GM08714 (cell line): ENCODE data around the gene SDC1.

Source experiments
- H3K4me3 ChIP-seq: fragments of 200-500 bp; sonication (Bioruptor generic); 2 replicates; pipeline ENCODE4 v1.5.1; 2014; ENCODE audit warnings: mild to moderate bottlenecking, low read length, inconsistent platforms
- ZNF274 ChIP-seq: IDR thresholded peaks from 2 replicates; pipeline ENCODE4 v1.6.1; 2012; ENCODE audit warnings: mild to moderate bottlenecking, low read depth, low read length

SDC1 gene

DNA sequence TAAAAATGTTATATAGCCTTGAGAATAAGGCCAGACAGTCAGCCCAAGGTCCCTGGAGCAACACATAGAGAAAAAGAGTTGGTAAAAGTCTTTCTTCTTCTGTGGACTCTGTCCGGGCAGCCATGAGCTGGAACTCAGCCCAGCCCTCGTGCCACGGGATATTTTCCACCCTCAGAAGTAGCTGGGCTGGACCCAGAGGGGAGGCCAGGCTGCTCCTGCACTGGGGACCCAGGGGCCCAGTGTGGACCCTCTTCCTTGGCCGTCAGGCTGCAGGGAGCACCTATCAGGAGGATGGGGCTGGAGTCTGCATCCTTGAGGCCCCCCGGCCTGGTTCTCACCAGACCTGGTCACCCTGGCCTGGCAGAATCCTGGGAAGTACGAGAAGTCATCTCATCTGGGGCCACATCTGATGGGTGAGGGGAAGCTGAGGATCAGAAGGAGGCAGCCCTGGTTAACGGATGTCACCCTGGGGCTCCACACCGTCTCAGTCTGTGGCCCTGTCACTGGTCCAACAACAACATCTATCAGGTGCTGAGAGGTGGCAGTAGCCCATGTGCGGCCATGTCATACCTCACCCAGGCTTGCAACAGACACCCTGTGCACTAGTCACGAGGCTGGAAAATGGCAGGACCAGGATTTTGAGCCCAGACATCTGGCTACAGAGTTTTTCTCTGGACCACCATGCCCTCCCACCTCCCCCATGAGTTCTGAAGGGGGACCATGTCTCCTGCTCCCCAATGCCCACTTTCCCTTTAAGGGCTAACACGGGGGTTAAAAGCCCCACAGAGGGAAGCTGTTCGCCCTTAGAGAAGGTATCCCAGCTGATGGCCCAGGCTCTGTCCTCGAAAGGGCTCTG lies 33.0 kb downstream of the SDC1 start:
- no peak for TF ChIP-seq ZNF274
- no peak overlapping the region for H3K4me3 ChIP-seq

DNA sequence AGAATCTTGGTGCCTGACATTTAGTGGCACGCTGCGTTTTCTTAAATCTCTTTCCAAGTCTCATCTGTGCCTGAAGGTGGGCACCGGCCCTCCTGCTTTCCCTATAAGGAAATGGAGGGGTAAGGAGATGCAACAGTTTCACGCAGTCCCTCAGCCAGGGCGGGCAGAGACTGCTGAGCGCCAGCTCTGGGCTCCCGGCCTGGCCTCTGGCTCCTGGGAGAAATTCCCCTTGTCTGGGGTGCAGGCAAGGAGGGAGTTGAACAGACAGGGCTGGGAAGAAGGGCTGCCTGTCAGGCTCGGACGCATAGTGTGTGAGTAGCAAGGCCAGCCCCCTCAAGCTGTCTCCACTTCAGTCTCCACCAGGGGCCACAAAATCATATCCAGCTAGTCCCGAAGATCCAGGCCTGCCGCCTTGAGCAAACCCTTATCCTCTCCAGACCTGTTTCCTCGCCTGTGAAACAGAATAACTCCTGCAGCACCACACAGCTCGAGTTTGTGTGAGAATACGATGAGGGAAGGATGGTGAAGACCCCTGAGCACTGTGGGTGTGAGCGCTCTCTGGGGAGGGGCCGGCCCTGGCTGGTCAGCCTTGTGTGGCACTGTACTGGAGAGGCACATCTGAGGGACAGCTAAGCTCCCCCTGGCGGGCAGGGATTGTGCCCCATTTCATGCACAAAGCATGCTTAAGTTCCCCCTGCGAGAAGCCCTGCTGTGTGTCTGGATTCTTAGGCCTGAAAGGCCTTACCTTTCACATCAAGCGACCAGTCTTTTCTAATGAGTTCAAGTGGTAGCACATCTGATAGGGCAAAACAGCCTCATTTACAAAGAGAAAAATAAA lies 33.8 kb downstream of the SDC1 start:
- no peak overlapping the region for H3K4me3 ChIP-seq
- no peak for TF ChIP-seq ZNF274

DNA sequence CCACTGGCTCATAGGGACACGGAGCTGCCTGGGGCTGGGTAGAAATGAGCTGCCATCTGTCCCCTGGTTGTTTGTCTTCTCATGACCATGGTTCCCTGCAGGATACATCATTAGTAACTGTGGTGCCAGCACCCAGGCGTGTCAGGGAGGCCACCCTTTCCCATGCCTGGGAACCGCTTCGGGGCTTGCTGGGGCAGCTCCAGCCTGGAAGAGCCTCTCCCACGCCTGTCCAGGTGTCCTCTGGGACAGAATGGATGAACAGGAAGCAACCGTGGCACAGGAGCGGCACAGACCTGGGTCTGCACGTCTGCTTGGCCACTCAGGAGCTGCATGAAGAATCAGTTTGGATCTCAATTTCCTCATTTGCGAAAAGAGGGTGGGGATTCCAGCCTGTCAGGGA lies 34.8 kb downstream of the SDC1 start:
- no peak for TF ChIP-seq ZNF274
- H3K4me3 ChIP-seq: no peak overlapping the region

DNA sequence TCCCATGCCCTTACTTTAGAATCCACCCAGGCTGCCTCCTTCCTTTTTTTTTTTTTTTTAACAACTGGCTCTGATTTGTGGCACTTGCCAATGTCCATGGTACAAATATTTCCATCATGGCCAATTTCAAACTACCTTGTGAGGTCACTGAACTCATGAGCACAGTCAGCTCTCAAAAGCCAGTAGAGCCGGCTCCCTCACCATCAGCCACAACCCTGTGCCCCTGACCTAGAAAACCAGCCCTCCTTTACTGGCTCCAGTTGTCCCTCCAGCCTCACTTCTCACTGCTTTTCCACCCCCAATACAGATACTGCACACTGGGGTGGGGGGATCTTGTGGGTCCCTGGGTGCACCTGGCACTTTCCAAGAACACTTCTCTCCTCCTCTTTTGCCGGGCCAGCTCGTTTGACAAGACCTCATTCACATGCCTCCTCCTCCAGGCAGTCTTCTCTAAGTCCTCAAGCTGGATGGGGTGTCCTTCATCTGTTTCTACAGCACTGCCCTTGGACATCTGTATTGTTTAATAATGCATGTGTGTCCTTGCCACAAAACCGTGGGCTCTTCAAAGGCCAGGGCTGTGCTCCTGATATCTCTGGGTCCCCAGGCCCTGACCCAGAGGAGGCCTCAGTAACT lies 35.5 kb downstream of the SDC1 start:
- no peak overlapping the region for H3K4me3 ChIP-seq
- TF ChIP-seq ZNF274: no peak

DNA sequence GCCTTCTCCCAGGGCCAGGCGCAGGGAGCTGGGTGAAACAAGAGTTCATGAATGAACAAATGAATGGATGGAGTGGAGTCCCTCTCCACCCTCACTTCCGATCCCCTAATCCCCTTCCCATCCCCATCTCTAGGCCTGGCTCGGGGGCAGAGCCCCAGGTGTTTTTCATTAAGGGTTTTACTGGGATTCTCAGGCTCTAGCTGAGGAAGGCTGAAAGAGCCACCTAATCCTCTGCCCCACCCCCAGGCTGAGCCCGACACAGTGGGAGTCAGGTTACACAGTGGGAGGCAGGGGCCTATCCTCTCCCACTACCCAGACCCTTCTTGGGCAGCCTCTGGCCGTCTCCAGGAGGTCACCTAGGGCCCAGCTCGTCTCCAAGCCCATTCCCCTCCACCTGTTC lies 36.1 kb downstream of the SDC1 start:
- TF ChIP-seq ZNF274: no peak
- no peak overlapping the region for H3K4me3 ChIP-seq

DNA sequence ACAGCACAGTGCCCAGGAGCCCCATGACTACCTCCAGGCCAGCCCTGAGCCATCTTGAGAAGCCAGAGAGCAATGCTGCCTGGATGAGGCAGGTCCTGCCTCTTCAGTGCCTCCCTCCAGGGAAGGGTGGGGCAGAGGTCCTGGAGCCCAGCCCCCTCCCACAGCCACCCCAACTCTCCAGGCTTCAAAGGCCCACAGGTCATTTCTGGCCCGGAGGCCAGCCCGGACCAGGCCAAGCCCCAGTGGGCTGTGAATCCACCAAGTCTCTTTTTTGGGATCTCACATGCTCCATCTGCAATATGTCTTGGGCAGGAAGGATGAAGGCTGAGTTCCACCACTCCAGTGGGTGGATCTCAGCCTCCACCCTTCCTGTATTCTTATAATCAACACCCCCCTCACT lies 36.7 kb downstream of the SDC1 start:
- no peak overlapping the region for H3K4me3 ChIP-seq
- no peak for TF ChIP-seq ZNF274

DNA sequence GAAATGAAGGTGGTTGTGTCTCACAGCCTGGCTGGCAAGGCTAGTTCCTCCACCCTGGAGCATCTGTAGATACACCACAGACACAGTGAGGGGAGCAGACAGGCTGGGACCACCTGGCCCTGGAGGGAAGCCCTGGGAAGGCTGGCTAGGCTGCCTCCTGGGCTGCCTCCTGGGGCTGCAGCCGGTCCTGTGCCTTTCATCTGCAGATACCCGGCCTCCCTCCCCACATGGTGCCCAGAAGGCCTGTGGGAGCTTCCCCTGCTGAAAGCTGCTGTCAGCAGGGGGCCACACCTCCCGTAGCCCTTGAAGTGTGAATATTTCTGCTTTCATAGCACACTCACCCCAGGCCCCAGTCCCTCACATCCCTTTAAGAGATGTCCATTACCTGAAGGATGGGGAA lies 37.6 kb downstream of the SDC1 start:
- TF ChIP-seq ZNF274: no peak
- no peak overlapping the region for H3K4me3 ChIP-seq

DNA sequence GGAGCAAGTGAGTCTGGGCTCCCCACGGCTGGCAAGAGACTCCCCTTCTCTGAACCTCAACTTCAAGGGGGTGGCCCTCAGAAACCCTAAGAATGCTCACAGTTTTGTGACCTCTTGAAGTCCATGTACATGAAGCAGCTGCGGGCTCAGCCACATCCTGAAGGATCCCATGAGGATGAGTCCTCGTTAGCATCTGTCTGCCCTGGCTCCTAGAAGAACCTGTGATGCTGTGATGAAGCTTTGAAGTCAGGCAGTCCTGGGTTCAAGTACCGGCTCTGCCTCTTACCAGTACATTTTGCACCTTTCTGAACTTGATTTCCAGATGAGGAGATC lies 38.1 kb downstream of the SDC1 start:
- no peak overlapping the region for H3K4me3 ChIP-seq
- no peak for TF ChIP-seq ZNF274

DNA sequence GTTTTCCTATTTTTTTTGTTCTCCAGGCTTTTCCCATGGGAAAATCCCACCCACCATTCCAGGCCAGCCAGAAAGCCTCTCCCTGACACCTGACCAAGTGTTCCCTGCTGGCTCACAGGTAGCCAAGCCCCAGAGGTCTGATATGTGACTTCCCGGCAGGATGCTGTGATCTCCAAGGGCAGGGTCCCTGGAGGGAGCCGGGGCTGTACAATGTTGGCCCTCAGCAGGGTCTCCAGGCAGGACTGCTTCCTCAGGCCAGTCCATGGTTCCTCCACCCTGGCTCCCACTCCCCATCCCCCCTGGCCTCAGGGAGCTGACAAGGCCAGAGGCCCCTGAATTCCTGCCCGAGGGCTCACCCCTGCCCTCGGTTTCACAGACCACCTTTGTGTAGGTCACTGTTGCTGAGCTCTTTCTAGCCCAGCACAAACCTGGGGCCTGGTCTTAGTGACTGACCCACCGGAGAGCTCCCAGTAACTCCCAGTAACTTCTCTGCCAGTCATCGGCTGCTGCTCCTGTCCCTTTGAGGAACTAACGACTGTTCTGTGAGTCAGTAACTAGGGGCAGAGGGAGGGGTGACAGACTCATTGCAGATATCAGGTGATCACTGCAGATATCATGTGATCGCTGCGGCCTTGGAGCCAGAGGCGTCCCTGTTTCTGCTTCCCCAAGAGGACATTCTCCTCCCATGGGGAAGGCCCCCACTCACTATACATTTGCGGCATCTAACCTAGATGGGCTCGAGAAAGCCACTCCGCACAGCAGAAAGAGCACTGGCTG lies 38.7 kb downstream of the SDC1 start:
- TF ChIP-seq ZNF274: no peak
- no peak overlapping the region for H3K4me3 ChIP-seq

DNA sequence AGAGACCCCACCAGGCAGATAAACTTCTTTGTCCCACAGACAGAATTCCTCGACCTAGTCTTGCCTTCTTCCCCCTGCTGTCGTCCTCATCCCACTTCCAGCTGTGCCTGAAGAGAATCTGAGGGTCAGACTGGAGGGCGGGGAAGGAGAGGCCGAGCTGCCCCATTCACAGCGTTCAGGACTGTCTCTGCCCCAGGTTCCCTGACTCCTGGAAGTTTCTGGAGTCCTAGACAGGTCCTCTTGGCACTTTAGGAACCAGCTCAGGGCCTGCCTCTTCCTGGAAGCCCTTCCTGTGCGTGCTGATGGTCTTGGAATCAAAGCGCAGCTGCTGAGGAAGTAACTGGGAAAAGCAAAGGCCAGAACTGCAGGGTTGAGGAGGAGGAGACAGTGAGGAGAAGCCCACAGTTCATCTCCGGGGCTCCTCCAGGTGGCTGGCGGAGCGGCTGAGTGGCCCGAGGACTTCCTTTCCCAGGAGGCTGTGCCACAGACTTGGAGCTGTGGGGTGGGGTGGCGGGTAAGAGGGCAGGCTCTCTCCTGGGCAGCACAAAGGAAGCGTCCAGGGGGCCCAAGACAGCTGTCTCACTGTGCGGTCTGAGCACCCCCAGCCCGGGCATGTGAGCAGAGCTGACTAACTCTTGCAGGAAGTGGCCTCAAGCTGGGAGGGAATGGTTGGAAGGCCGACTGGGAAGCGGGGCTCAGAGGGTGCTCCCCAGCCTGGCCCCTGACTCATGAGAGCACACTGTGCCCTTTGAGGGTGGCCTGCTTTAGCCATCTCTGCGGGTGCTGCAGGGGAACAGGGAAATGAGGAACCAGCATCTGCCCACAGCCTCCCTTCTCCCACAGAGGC lies 39.5 kb downstream of the SDC1 start:
- H3K4me3 ChIP-seq: no peak overlapping the region

DNA sequence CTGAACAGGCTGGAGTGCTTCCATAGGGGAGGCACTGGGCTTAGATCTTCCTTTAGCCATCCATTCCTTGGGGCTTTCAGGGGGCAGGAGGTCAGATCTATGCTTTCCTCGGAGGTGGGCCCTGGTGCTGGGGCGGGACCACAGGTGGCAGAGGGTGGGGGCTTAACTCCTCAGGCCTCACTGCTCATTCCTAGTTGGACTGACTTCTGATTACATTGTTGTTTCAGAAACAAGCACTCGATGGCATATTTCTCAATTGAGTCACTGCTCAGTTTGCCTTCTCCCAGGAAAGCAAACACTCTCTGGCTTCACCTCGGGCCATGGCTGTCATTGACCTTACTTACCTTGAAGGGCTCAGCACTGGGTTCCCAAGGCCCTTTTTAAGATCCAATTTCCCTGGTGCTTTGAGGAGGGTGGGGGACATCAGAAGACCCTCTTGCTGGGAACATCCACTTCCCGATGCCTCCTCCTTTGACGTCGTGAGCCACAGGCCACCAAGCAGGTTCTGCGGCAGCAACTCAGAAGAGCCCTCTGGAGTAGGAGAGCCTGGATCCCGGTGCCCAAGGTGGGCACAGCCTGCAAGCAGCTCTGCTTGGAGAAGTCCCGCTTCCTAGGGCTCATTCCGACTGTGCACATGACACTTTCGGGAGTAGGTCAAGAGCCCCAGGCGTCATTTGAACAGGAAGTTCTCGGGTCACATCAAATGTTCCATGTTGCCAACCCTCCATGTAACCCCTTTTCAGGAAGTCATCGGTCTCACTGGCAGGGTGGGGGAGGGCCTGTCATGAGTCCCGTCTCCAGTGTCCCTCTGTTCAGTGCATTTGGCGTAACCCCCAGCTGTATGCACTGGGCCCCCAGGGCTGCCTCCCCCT lies 40.6 kb downstream of the SDC1 start:
- TF ChIP-seq ZNF274: no peak
- no peak overlapping the region for H3K4me3 ChIP-seq

More for the DNA sequence above, 39.5 kb downstream of the SDC1 start:
- TF ChIP-seq ZNF274: no peak

DNA sequence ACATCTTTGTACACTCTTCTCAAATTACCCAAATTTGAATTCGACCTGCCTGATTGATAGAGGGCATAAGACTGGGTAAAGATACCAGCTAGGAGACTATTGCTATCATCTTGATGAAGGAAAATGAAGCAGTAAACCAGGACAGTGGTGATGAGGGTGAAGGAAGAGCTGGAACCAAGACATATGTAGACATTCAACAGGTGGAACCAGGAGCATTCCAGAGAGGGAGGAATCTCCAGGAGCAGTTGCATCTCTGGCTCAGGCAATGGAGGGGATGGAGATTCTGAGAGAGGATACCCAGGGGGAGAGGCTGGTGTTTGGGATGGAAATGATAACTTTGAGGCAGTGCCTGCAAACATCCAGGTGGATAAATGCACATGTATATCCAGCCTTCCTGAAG lies 41.6 kb downstream of the SDC1 start:
- TF ChIP-seq ZNF274: no peak

More for the DNA sequence above, 41.6 kb downstream of the SDC1 start:
- no peak overlapping the region for H3K4me3 ChIP-seq
